Lower lobe of right lung (tissue), 2 donors: ENCODE results near the gene CCT5. TPM values are rescaled to one million over a fixed set of nuclear protein-coding genes. Genes with fewer than 3 reads are reported as not detected.
A peak's percentile ranks its signal among the peaks of the same experiment; 100 is the strongest.

Experiments
- ATAC-seq, 2 donors: fragments of 200-7000 bp; cut with Tn5 transposase; one replicate each; pipeline ENCODE4 v1.9.1; 2020 to 2022; ENCODE audit warnings: mild to moderate bottlenecking in 2 of 2, moderate library complexity in 2 of 2
- DNase-seq: peaks from one replicate; pipeline ENCODE4 v3.0.0-alpha.2; 2020
- H3K27ac ChIP-seq: fragments of 200-600 bp; one replicate; pipeline ENCODE4 v1.8.0; 2022
- H3K27me3 ChIP-seq: fragments of 200-600 bp; one replicate; pipeline ENCODE4 v1.8.0; 2022; ENCODE audit warnings: low read depth
- H3K36me3 ChIP-seq: fragments of 200-600 bp; one replicate; pipeline ENCODE4 v1.8.0; 2022; ENCODE audit warnings: mild to moderate bottlenecking
- H3K4me1 ChIP-seq: fragments of 200-600 bp; one replicate; pipeline ENCODE4 v1.8.0; 2022
- H3K4me3 ChIP-seq: fragments of 200-600 bp; one replicate; pipeline ENCODE4 v1.8.0; 2022; ENCODE audit warnings: mild to moderate bottlenecking
- H3K9me3 ChIP-seq: fragments of 200-600 bp; one replicate; pipeline ENCODE4 v1.8.0; 2022
- intact Hi-C: fragments of 100-400 bp; cut with DNase I; formaldehyde crosslinking; loops from one replicate; pipeline ENCODE4 v1.11.0; 2022
- total RNA-seq: library from RNA; stranded (reverse); fragmentation: NEBNext Ultra II Directional; extraction: Animal tissue kit (Norgen Biotek cat#: 25700); gene quantifications from one replicate; pipeline ENCODE4 v1.2.1, GENCODE V29; 2021
- TF ChIP-seq, protein P1 (sequence below): fragments of 200-600 bp; IDR thresholded peaks from one replicate; pipeline ENCODE4 v1.8.0; 2022; ENCODE audit warnings: antibody characterized with exemption, mild to moderate bottlenecking
- donor health status: DM: no; HTN: yes; CAD: no; lungs with severe emphysema.

Gene CCT5
- total RNA-seq, 1 donor from 2014 or later = 116 TPM

DNA sequence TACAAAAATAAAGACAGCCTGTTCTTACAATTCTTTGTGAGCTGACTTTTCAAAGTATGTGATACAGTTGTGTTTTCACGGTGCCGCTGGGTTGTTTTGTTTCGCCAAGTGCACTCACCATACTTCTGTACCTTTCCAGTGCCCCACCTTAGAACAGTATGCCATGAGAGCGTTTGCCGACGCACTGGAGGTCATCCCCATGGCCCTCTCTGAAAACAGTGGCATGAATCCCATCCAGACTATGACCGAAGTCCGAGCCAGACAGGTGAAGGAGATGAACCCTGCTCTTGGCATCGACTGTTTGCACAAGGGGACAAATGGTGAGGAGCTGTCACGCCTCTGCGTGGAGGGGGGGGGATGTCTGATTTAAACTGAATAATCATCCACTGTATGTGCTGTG is 12.9 kb downstream of the CCT5 start:
- Histone ChIP-seq H3K4me1 (no peaks in the 10 kb centered on the region), H3K36me3 (peaks cover 79% of the 10 kb centered on the region), H3K27ac (no peak overlapping the region), H3K9me3 (no peaks in the 10 kb centered on the region), H3K4me3 (no peak overlapping the region), H3K27me3 (no peaks in the 10 kb centered on the region)
- TF ChIP-seq, protein P1, sequence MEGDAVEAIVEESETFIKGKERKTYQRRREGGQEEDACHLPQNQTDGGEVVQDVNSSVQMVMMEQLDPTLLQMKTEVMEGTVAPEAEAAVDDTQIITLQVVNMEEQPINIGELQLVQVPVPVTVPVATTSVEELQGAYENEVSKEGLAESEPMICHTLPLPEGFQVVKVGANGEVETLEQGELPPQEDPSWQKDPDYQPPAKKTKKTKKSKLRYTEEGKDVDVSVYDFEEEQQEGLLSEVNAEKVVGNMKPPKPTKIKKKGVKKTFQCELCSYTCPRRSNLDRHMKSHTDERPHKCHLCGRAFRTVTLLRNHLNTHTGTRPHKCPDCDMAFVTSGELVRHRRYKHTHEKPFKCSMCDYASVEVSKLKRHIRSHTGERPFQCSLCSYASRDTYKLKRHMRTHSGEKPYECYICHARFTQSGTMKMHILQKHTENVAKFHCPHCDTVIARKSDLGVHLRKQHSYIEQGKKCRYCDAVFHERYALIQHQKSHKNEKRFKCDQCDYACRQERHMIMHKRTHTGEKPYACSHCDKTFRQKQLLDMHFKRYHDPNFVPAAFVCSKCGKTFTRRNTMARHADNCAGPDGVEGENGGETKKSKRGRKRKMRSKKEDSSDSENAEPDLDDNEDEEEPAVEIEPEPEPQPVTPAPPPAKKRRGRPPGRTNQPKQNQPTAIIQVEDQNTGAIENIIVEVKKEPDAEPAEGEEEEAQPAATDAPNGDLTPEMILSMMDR = no peak
- peak in 1 of 2 donors; percentile 35 for ATAC-seq
- intact Hi-C loops = no loop called here
- no peak for DNase-seq

DNA sequence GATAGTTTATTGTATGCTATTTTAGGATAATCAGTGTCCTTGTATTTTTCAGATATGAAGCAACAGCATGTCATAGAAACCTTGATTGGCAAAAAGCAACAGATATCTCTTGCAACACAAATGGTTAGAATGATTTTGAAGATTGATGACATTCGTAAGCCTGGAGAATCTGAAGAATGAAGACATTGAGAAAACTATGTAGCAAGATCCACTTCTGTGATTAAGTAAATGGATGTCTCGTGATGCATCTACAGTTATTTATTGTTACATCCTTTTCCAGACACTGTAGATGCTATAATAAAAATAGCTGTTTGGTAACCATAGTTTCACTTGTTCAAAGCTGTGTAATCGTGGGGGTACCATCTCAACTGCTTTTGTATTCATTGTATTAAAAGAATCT is 14.5 kb downstream of the CCT5 start:
- TF ChIP-seq, protein P1 = no peak
- H3K36me3 ChIP-seq = peaks cover 63% of the 10 kb centered on the region
- H3K27ac ChIP-seq = no peak overlapping the region
- intact Hi-C loops = no loop called here
- no peaks in the 10 kb centered on the region for H3K9me3 ChIP-seq
- ATAC-seq (peak in 1 of 2 donors; percentile 24), DNase-seq (no peak)
- H3K4me1 ChIP-seq = no peaks in the 10 kb centered on the region
- H3K27me3 ChIP-seq = no peaks in the 10 kb centered on the region
- H3K4me3 ChIP-seq = no peak overlapping the region

DNA sequence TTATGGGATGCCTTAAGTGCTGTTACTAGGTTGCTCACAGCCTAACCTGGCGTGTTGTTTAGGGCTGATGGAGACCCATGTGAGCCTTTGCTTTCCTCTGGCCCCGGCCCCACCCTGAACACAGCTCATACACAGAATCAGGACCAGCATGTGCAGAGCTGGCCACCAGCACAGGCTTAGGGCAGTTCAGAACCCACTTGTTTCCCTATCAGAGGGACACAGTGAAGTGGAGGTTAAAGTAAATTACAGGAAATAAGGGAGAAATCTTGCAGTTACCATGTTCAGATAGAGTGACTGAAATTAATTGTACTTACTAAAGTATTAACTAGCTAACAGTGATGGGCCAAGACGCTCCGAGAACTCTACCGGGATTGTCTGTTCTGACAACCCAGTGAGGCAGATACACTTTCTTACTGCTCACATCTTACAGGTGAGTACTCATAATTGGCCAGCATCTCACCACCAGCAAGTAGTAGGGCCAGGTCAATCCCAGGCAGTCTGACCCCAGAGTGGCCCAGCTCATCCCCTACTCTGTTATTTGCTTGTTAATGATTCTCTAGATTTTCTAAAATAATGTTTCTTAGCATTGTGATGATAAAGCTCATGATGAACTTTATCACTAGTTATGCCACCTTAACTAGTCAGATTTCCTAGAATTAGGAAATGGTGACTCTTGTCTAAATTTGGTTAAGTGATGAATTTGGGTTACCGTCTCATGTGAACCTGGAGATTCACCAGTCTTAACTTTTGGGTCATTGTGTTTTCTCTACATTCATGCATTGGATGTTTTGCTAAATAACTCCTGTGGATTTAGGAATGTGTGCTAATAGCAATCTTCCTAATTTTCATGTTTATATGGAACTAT is 15.4 kb downstream of the CCT5 start:
- TF ChIP-seq, protein P1 = no peak
- DNase-seq (no peak), ATAC-seq (peak in 1 of 2 donors; percentile 14)
- no peaks in the 10 kb centered on the region for H3K4me1 ChIP-seq
- no peaks in the 10 kb centered on the region for H3K27me3 ChIP-seq
- intact Hi-C loops = no loop called here
- no peak overlapping the region for H3K27ac ChIP-seq
- H3K4me3 ChIP-seq = no peak overlapping the region
- no peaks in the 10 kb centered on the region for H3K9me3 ChIP-seq
- H3K36me3 ChIP-seq = peaks cover 55% of the 10 kb centered on the region

DNA sequence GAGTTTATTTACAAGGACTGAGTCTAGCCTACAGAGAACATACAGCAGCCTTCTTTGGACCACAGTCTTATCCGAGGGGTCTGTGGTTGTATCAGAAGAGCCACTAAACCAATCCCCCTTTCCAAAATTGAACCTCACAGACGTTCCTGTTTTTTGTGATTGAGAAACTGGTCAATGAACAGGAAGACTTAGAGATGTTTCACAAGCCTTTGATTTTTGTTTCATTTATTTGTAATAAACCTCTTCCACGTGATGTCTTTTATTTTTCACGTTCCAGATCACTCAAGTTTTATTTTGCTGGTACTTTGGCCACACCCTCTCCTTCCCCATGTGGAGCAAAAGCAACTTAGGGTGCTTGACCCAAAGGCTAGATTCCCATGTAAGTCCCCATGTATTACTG is 16.1 kb downstream of the CCT5 start:
- intact Hi-C loops = no loop called here
- Histone ChIP-seq H3K27me3 (no peaks in the 10 kb centered on the region), H3K9me3 (no peaks in the 10 kb centered on the region), H3K4me1 (no peaks in the 10 kb centered on the region), H3K4me3 (no peak overlapping the region), H3K36me3 (peaks cover 48% of the 10 kb centered on the region), H3K27ac (no peak overlapping the region)
- DNase-seq (no peak), ATAC-seq (no peak)
- TF ChIP-seq, protein P1 = no peak

DNA sequence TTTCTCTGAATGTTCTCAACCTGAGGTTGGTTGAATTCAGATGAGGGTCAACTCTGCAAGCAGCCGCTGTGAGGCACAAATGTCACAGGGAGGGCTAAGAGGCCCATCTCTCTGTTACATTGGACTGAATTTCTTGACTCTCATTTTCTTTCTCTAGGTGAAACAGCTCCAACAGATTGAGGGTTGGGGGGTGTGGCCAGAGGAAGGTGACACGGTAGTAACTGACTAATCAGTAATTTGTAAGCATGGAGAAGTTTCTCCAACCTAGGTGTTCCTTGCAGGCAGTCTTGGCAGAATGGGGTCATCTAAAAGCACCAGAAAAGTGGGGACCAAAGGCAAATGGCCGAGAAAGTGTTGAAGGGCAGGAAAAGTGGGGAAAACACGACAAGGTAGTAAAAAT is 16.8 kb downstream of the CCT5 start:
- no peaks in the 10 kb centered on the region for H3K27me3 ChIP-seq
- H3K27ac ChIP-seq = no peak overlapping the region
- H3K4me1 ChIP-seq = no peaks in the 10 kb centered on the region
- intact Hi-C loops = no loop called here
- peaks cover 41% of the 10 kb centered on the region for H3K36me3 ChIP-seq
- no peaks in the 10 kb centered on the region for H3K9me3 ChIP-seq
- DNase-seq (no peak), ATAC-seq (no peak)
- H3K4me3 ChIP-seq = no peak overlapping the region
- TF ChIP-seq, protein P1 = no peak
